Prostate gland (tissue), 2 donors: ENCODE data around the gene CFAP46.

Experiments
- CTCF ChIP-seq, 4 experiments: fragments of 200-600 bp in 2 of 4; fragments of 450-650 bp in 2 of 4; sonication (generic) in 2 of 4; IDR thresholded peaks; 1 replicate in 3 of 4; 2 replicates in 1 of 4; pipeline ENCODE4 v1.5.1; 2016 to 2019; ENCODE audit warnings: antibody characterized with exemption in 4 of 4, mild to moderate bottlenecking in 2 of 4, moderate library complexity in 2 of 4
- POLR2AphosphoS5 ChIP-seq: sonication (generic); formaldehyde crosslinking; IDR thresholded peaks from one replicate; pipeline ENCODE4 v1.6.1; 2017; ENCODE audit warnings: antibody characterized with exemption

GRCh38 chr10:132876131-132876860 is 66.1 kb downstream of the CFAP46 start:
- TF ChIP-seq CTCF (IDR thresholded peaks at IDR 0.05): no peak
- TF ChIP-seq POLR2AphosphoS5: no peak
